HPDE6-E6E7 (cell line): ENCODE data around the gene POP4.
"Not testable (repeated sequence)": the region's sequence is repeated elsewhere in the genome, so short reads cannot be mapped to it uniquely, and the experiment has no call there.

Source experiments
- DNase-seq: peaks from one replicate; pipeline ENCODE4 v3.0.0; 2011; ENCODE audit warnings: missing footprints; ENCODE audit errors: extremely low spot score

Gene POP4

GRCh38 chr19:29610574-29611271, 4.6 kb downstream of the POP4 start:
- peak; percentile 78 for DNase-seq

GRCh38 chr19:29612121-29612520, 6.0 kb downstream of the POP4 start:
- no peak for DNase-seq

GRCh38 chr19:29612801-29613595, 6.9 kb downstream of the POP4 start:
- DNase-seq = no peak

- DNase-seq = no peak
These were observed 8.0 kb downstream of the POP4 start for GRCh38 chr19:29614046-29614445.

GRCh38 chr19:29614780-29615179, 8.7 kb downstream of the POP4 start:
- no peak for DNase-seq

- DNase-seq = no peak
These were observed 9.9 kb downstream of the POP4 start for GRCh38 chr19:29615891-29616425.

GRCh38 chr19:29616541-29616940, 10.5 kb downstream of the POP4 start:
- DNase-seq = no peak

- DNase-seq = no peak
These were observed 11.5 kb downstream of the POP4 start for GRCh38 chr19:29617366-29618266.

- DNase-seq = no peak
These were observed 12.4 kb downstream of the POP4 start for GRCh38 chr19:29618434-29618833.

GRCh38 chr19:29618871-29619270, 12.8 kb downstream of the POP4 start:
- DNase-seq = no peak

GRCh38 chr19:29620931-29621351, 14.9 kb downstream of the POP4 start:
- no peak for DNase-seq

GRCh38 chr19:29622166-29623070, 16.3 kb downstream of the POP4 start:
- DNase-seq = peak; percentile 22

- no peak for DNase-seq
These were observed 17.8 kb downstream of the POP4 start for GRCh38 chr19:29623726-29624488.

- no peak for DNase-seq
These were observed 18.6 kb downstream of the POP4 start for GRCh38 chr19:29624489-29625185.

GRCh38 chr19:29625186-29625651, 19.1 kb downstream of the POP4 start:
- no peak for DNase-seq

GRCh38 chr19:29626386-29626785, 20.3 kb downstream of the POP4 start:
- DNase-seq = no peak

- DNase-seq = not testable (repeated sequence)
These were observed 20.7 kb downstream of the POP4 start for GRCh38 chr19:29626832-29627231.

- no peak for DNase-seq
These were observed 22.7 kb downstream of the POP4 start for GRCh38 chr19:29628661-29629385.
